Measurements from ENCODE around the gene SMIM41.

The SMIM41 gene

GRCh38 chr12:52062167-52063081 lies 17.1 kb upstream of the SMIM41 start:
- Histone ChIP-seq H3K27me3 (ENCODE audit: insufficient read depth, poor library complexity, severe bottlenecking) (no peaks in the 10 kb centered on the region), H3K4me3 (replicated peaks; ENCODE audit: insufficient read depth, low read length) (no peak overlapping the region), H3K27ac (replicated peaks) (no peak overlapping the region)
- TF ChIP-seq SPI1 (IDR thresholded peaks at IDR 0.05; ENCODE audit: borderline replicate concordance, low read depth) (no peak), GABPA (IDR thresholded peaks at IDR 0.05; ENCODE audit: low read depth) (no peak), REST (IDR thresholded peaks at IDR 0.05; ENCODE audit: insufficient replicate concordance, low read depth) (no peak), POLR2AphosphoS5 (IDR thresholded peaks at IDR 0.05; ENCODE audit: low read depth) (no peak)
- TF ChIP-seq, protein P1, sequence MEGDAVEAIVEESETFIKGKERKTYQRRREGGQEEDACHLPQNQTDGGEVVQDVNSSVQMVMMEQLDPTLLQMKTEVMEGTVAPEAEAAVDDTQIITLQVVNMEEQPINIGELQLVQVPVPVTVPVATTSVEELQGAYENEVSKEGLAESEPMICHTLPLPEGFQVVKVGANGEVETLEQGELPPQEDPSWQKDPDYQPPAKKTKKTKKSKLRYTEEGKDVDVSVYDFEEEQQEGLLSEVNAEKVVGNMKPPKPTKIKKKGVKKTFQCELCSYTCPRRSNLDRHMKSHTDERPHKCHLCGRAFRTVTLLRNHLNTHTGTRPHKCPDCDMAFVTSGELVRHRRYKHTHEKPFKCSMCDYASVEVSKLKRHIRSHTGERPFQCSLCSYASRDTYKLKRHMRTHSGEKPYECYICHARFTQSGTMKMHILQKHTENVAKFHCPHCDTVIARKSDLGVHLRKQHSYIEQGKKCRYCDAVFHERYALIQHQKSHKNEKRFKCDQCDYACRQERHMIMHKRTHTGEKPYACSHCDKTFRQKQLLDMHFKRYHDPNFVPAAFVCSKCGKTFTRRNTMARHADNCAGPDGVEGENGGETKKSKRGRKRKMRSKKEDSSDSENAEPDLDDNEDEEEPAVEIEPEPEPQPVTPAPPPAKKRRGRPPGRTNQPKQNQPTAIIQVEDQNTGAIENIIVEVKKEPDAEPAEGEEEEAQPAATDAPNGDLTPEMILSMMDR (IDR thresholded peaks at IDR 0.05; ENCODE audit: insufficient read depth, low read length), result no peak
- DNase-seq (ENCODE audit: low read depth in 1 of 2, low spot score in 1 of 2), result no peak

DNA sequence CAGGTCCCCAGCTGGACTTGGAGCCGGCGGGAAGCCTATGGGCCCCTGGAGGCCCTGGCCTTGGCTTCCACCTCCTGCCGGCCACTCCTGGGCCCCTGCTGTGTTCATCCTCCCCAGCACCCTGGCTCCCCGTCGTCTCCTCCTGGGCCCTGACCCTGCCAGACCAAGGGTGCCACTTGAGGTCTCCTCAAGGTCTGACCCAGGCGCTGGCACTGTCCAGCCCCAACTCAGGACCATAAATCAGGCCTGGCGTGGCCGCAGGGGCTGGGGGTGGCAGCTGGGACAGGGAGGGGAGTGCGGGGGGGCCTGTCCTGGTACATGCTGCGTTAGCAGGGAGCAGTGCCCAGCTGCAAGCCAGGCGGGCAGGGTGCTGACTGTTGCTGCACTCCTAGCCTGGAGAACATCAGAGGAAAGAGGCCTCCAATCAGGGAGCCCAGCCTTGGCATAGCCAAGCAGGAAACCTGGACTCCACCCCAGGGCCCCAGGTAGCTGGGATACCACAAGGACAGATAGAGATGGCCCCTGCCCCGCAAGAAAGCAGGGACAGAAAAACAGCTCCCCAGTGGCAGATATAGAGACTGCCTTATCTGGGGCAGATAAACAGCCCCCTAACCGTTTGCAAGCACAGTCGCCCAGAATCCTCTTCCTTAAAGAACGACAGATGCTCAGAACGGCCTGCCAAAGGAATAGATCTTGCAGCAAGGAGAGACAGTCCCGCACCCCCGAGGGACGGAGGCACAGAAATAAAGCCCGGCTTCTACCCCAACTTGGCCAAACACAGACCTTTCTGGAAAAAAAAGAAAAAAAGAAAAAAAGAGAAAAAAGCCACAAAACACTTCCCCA lies 16.2 kb upstream of the SMIM41 start:
- H3K27me3 ChIP-seq (ENCODE audit: insufficient read depth, poor library complexity, severe bottlenecking), result no peaks in the 10 kb centered on the region
- TF ChIP-seq GABPA (IDR thresholded peaks at IDR 0.05; ENCODE audit: low read depth), result no peak
- TF ChIP-seq REST (IDR thresholded peaks at IDR 0.05; ENCODE audit: insufficient replicate concordance, low read depth), result no peak
- TF ChIP-seq, protein P1 (IDR thresholded peaks at IDR 0.05; ENCODE audit: insufficient read depth, low read length), result no peak
- no peak for TF ChIP-seq SPI1 (IDR thresholded peaks at IDR 0.05; ENCODE audit: borderline replicate concordance, low read depth)
- no peak for TF ChIP-seq POLR2AphosphoS5 (IDR thresholded peaks at IDR 0.05; ENCODE audit: low read depth)
- H3K4me3 ChIP-seq (replicated peaks; ENCODE audit: insufficient read depth, low read length), result no peak overlapping the region
- no peak for DNase-seq (ENCODE audit: low read depth in 1 of 2, low spot score in 1 of 2)
- no peak overlapping the region for H3K27ac ChIP-seq (replicated peaks)

GRCh38 chr12:52063981-52064649 lies 15.4 kb upstream of the SMIM41 start:
- TF ChIP-seq, protein P1 (IDR thresholded peaks at IDR 0.05; ENCODE audit: insufficient read depth, low read length), result no peak
- TF ChIP-seq REST (IDR thresholded peaks at IDR 0.05; ENCODE audit: insufficient replicate concordance, low read depth), result no peak
- TF ChIP-seq GABPA (IDR thresholded peaks at IDR 0.05; ENCODE audit: low read depth), result no peak
- no peak for TF ChIP-seq POLR2AphosphoS5 (IDR thresholded peaks at IDR 0.05; ENCODE audit: low read depth)
- no peak for TF ChIP-seq SPI1 (IDR thresholded peaks at IDR 0.05; ENCODE audit: borderline replicate concordance, low read depth)
- Histone ChIP-seq H3K27me3 (ENCODE audit: insufficient read depth, poor library complexity, severe bottlenecking) (no peaks in the 10 kb centered on the region), H3K27ac (replicated peaks) (no peak overlapping the region), H3K4me3 (replicated peaks; ENCODE audit: insufficient read depth, low read length) (no peak overlapping the region)
- no peak for DNase-seq (ENCODE audit: low read depth in 1 of 2, low spot score in 1 of 2)

Data from HL-60 (cell line).